Hematopoietic multipotent progenitor cell treated with erythropoietin and hydrocortisone succinate and interleukin-3 and kit ligand, for 8 days (in vitro differentiated cells): Measurements from ENCODE around the gene TUBB.
A peak's percentile ranks its signal among the peaks of the same experiment; 100 is the strongest.
"Not testable (repeated sequence)": the region's sequence is repeated elsewhere in the genome, so short reads cannot be mapped to it uniquely, and the experiment has no call there.

ENCODE experiments used
- DNase-seq: peaks from one replicate; pipeline ENCODE4 v3.0.0-alpha.2; 2015

TUBB gene

GRCh38 chr6:30763618-30764489 lies 43.7 kb downstream of the TUBB start:
- no peak for DNase-seq

- DNase-seq = not testable (repeated sequence)
These were observed 44.4 kb downstream of the TUBB start for GRCh38 chr6:30764490-30765043.

- DNase-seq = not testable (repeated sequence)
These were observed 45.3 kb downstream of the TUBB start for GRCh38 chr6:30765495-30765894.

GRCh38 chr6:30766461-30767157 lies 46.5 kb downstream of the TUBB start:
- DNase-seq = no peak

- no peak for DNase-seq
These were observed 47.2 kb downstream of the TUBB start for GRCh38 chr6:30767158-30767943.

GRCh38 chr6:30767944-30768301 lies 47.8 kb downstream of the TUBB start:
- DNase-seq = no peak

- DNase-seq = no peak
These were observed 48.5 kb downstream of the TUBB start for GRCh38 chr6:30768634-30769087.

GRCh38 chr6:30769088-30769852 lies 49.1 kb downstream of the TUBB start:
- DNase-seq = peak; percentile 51

- no peak for DNase-seq
These were observed 49.8 kb downstream of the TUBB start for GRCh38 chr6:30769853-30770524.

GRCh38 chr6:30770592-30770991 lies 50.4 kb downstream of the TUBB start:
- no peak for DNase-seq

- DNase-seq = no peak
These were observed 54.5 kb downstream of the TUBB start for GRCh38 chr6:30774701-30775100.
